Ishikawa (cell line): ENCODE data around the gene ZSCAN30.

Experiments
- CREB1 ChIP-seq: IDR thresholded peaks from 2 replicates; pipeline ENCODE4 v1.6.1; 2012; ENCODE audit warnings: low read depth
- EP300 ChIP-seq: IDR thresholded peaks from 2 replicates; pipeline ENCODE4 v1.6.1; 2012; ENCODE audit warnings: borderline replicate concordance
- REST ChIP-seq: IDR thresholded peaks from 2 replicates; pipeline ENCODE4 v1.6.1; 2012; ENCODE audit warnings: low read depth, mild to moderate bottlenecking
- YY1 ChIP-seq: IDR thresholded peaks from 2 replicates; pipeline ENCODE4 v1.6.1; 2012; ENCODE audit warnings: low read depth
- TF ChIP-seq, protein P1 (sequence below): IDR thresholded peaks from 2 replicates; pipeline ENCODE4 v1.6.1; 2012

DNA sequence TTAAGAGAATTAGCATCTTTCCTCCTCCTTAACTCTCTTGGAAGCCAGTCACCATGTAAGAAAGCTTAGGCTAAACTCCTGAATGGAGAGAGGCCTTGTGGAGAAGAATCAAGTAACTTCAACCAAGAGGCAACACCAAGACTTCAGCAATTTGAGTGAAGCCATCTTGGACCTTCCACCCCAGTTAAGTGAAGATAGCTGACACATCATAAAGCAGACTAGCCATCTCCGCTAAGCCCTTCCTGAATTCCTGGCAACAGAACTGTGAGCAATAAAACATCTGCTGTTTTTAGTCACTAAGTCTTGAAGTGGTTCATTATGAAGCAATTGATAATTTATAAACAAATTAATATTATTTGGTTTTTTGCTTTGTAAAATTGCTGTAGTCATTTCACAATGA, 50.7 kb downstream of the ZSCAN30 start:
- TF ChIP-seq, protein P1, sequence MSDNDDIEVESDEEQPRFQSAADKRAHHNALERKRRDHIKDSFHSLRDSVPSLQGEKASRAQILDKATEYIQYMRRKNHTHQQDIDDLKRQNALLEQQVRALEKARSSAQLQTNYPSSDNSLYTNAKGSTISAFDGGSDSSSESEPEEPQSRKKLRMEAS: no peak
- TF ChIP-seq EP300: no peak
- no peak for TF ChIP-seq YY1
- TF ChIP-seq CREB1: no peak
- TF ChIP-seq REST: no peak
